Heart left ventricle (tissue), 16 donors: Measurements from ENCODE around the gene ELOA. TPM values are rescaled to one million over a fixed set of nuclear protein-coding genes. Genes with fewer than 3 reads are reported as not detected.

Experiments
- ATAC-seq, 4 donors: fragments of 200-7000 bp; cut with Tn5 transposase; one replicate each; pipeline ENCODE4 v1.9.1; 2020 to 2022; ENCODE audit warnings: moderate library complexity in 4 of 4, mild to moderate bottlenecking in 3 of 4, moderate number of reproducible peaks in 1 of 4
- DNase-seq, 5 donors: peaks; one replicate each; pipeline ENCODE4 v3.0.0-alpha.2; 2020
- H3K27ac ChIP-seq, 12 donors: fragments of 200-600 bp; sonication (generic) in 4 of 12; one replicate each; pipeline versions ENCODE4 v1.5.0 to v1.8.0; 2016 to 2022; ENCODE audit warnings: mild to moderate bottlenecking in 2 of 12
- H3K27me3 ChIP-seq, 9 donors: fragments of 200-600 bp; sonication (generic) in 2 of 9; one replicate each; pipeline versions ENCODE4 v1.5.1 to v1.8.0; 2016 to 2022; ENCODE audit warnings: mild to moderate bottlenecking in 3 of 9
- H3K36me3 ChIP-seq, 9 donors: fragments of 200-600 bp; sonication (generic) in 2 of 9; one replicate each; pipeline versions ENCODE4 v1.5.0 to v1.8.0; 2018 to 2022; ENCODE audit warnings: mild to moderate bottlenecking in 2 of 9
- H3K4me1 ChIP-seq, 12 donors: fragments of 200-600 bp; sonication (generic) in 4 of 12; one replicate each; pipeline versions ENCODE4 v1.5.0 to v1.8.0; 2016 to 2022; ENCODE audit warnings: mild to moderate bottlenecking in 3 of 12
- H3K4me3 ChIP-seq, 12 donors: fragments of 200-600 bp; sonication (generic) in 4 of 12; one replicate each; pipeline versions ENCODE4 v1.5.0 to v1.8.0; 2017 to 2022; ENCODE audit warnings: mild to moderate bottlenecking in 9 of 12, moderate library complexity in 4 of 12
- H3K9me3 ChIP-seq, 12 donors: fragments of 200-600 bp; sonication (generic) in 4 of 12; one replicate each; pipeline versions ENCODE4 v1.5.0 to v1.8.0; 2016 to 2022; ENCODE audit warnings: mild to moderate bottlenecking in 1 of 12
- POLR2A ChIP-seq, 2 donors: fragments of 450-650 bp; IDR thresholded peaks; one replicate each; pipeline ENCODE4 v1.6.1; 2017; ENCODE audit warnings: antibody characterized with exemption in 2 of 2, mild to moderate bottlenecking in 2 of 2, moderate library complexity in 2 of 2
- WGBS, 4 donors: extraction: QIAGEN DNeasy Blood & Tissue Kit in 2 of 4; methylation state at CpG; one replicate each; pipeline versions ENCODE4 v1.1.5 to v1.1.7; 2013 to 2018; 5-methylcytosine and 5-hydroxymethylcytosine counted together
- intact Hi-C, 10 donors: fragments of 100-400 bp; cut with DNase I; formaldehyde crosslinking; loops; one replicate each; pipeline versions ENCODE4 v1.11.1 to v1.14.2; 2022
- polyA plus RNA-seq, 2 donors: library from polyadenylated mRNA; stranded (reverse); fragments of 200-250 nt; gene quantifications; one replicate each; pipeline ENCODE4 v1.2.3, GENCODE V29; 2013
- total RNA-seq, 9 donors: library from RNA; depleted of rRNA in 2 of 9; stranded (reverse); fragments of >200 nt in 2 of 9; fragmentation: NEBNext Ultra II Directional in 3 of 9; extraction: Animal tissue kit (Norgen Biotek cat#: 25700) in 3 of 9; gene quantifications; one replicate each; pipeline versions ENCODE4 v1.1.0 to v1.2.4, GENCODE V29; 2016 to 2023
- TF ChIP-seq, protein P1 (sequence below), 12 donors: fragments of 200-600 bp; sonication (generic) in 4 of 12; IDR thresholded peaks; one replicate each; pipeline versions ENCODE4 v1.5.0 to v1.8.0; 2018 to 2022; ENCODE audit warnings: antibody characterized with exemption in 12 of 12, mild to moderate bottlenecking in 5 of 12
- donor health status: ischemic (EF 13 %, LVEDD 7.1; RV severe dilation, severe dysfunction).
- donor health status: healthy with polysubstance abuse.
- donor health status: DM: no; HTN: yes; CAD: no.
- donor health status: DM: no; HTN: no; CAD: no.
- donor health status: ischemic (EF 25% LVEDD 6.9; RV normal size, moderate dysfunction).
- donor health status: ischemic (EF 25% LVEDD 5.7; RV mildly dilated, moderate dysfunction).
- donor health status: healthy.
- donor health status: DM: yes; HTN: yes; CAD: no.
- donor health status: ischemic (EF 35%, LVEDD 5.7; RV mildly dilated, moderate dysfunction).
- donor health status: nonischemic (EF 11% LVEDD 7.7; RV severe dilation, severe dysfunction).
- donor health status: DM: yes; HTN: yes; CAD: no.
- donor health status: PGD.
- donor health status: ischemic (EF 29% LVEDD 5.4; RV normal size, mild dysfunction).
- donor health status: nonischemic (EF 23%, LVEDD 6.1; RV moderate dilation, normal function).

The ELOA gene
- total and polyA plus RNA-seq, 11 donors = 11.3 to 45.8 (median 34.0) TPM

DNA sequence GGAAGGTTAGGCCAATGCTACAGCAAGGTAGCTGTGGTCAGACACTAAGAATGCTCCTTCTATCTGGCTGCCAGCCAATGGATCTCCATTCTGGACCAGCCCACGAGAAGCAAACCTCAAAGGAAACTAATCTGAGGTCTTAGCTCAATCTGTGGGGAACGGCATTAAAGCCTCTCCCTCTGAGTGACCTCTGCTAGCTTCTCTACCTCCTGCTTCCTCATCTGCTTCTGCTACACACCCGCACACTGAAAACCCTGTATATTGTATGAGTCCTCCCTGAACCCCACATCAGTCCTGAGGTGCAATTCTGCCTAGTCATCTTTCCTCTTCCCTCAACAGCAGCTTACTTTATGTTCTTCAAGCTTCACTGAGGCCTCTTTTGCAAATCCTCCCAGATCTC is 64.2 kb downstream of the ELOA start:
- peak overlapping the region in 1 of 12 donors; percentile 10 for H3K27ac ChIP-seq
- no peaks in the 10 kb centered on the region for H3K9me3 ChIP-seq
- 53 to 62% (median 56%) methylated on average over 3 of the region's 3 CpGs for WGBS, 4 donors
- H3K27me3 ChIP-seq = no peaks in the 10 kb centered on the region
- intact Hi-C loops = loop anchor here in 4 of 10 donors (5.0 to 10.0 kb wide), 3 partner anchors 57 to 217 kb away; partner anchors contain the start of gene FUCA1 (in 2 of the 4)
- H3K4me1 ChIP-seq = peaks cover 0 to 31% (median 0%) of the 10 kb centered on the region in 12 donors
- DNase-seq = no peak
- no peak for ATAC-seq
- no peak overlapping the region for H3K4me3 ChIP-seq
- TF ChIP-seq POLR2A (IDR thresholded peaks at IDR 0.05) = no peak
- TF ChIP-seq, protein P1, sequence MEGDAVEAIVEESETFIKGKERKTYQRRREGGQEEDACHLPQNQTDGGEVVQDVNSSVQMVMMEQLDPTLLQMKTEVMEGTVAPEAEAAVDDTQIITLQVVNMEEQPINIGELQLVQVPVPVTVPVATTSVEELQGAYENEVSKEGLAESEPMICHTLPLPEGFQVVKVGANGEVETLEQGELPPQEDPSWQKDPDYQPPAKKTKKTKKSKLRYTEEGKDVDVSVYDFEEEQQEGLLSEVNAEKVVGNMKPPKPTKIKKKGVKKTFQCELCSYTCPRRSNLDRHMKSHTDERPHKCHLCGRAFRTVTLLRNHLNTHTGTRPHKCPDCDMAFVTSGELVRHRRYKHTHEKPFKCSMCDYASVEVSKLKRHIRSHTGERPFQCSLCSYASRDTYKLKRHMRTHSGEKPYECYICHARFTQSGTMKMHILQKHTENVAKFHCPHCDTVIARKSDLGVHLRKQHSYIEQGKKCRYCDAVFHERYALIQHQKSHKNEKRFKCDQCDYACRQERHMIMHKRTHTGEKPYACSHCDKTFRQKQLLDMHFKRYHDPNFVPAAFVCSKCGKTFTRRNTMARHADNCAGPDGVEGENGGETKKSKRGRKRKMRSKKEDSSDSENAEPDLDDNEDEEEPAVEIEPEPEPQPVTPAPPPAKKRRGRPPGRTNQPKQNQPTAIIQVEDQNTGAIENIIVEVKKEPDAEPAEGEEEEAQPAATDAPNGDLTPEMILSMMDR (IDR thresholded peaks at IDR 0.05) = no peak
- peaks cover 0 to 57% (median 42%) of the 10 kb centered on the region in 9 donors for H3K36me3 ChIP-seq

DNA sequence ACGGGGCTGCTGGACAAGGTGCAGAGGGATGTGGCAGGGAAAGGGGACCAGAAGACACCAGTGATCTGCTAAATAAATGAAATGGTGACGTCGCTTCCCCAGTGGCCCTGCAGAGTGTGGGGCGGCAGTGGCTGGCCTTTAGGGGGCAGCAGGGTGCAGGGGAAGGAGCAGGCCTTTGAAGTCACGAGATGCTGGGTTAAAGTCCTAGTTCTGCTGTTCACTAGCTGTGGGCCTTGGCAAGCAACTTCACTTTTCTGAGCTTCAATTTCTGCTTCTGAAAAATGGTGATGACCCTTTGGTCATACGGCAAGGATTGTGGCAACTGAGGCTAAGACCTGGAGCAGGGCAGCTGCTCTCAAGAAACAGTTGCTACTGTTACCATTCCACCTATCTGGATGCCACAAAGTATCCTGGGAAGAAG is 66.5 kb downstream of the ELOA start:
- intact Hi-C loops = loop anchor here in 7 of 10 donors (2.0 to 10.0 kb wide), 6 partner anchors 55 to 215 kb away; partner anchors contain the start of genes FUCA1 (in 5 of the 7) and CNR2 (in 1 of the 7)
- Histone ChIP-seq H3K27ac (peak overlapping the region in 1 of 12 donors; percentile 69), H3K27me3 (no peaks in the 10 kb centered on the region), H3K9me3 (no peaks in the 10 kb centered on the region), H3K36me3 (peaks cover 0 to 69% (median 51%) of the 10 kb centered on the region in 9 donors), H3K4me3 (no peak overlapping the region), H3K4me1 (peaks cover 0 to 31% (median 0%) of the 10 kb centered on the region in 12 donors)
- 19 to 28% (median 22%) methylated on average over 6 of the region's 6 CpGs for WGBS, 4 donors
- no peak for TF ChIP-seq POLR2A (IDR thresholded peaks at IDR 0.05)
- TF ChIP-seq, protein P1 (IDR thresholded peaks at IDR 0.05) = peak; percentile 60 to 90 (median 74)
- DNase-seq (peak; percentile 72 to 85 (median 76)), ATAC-seq (peak; percentile 67 to 93 (median 85))

DNA sequence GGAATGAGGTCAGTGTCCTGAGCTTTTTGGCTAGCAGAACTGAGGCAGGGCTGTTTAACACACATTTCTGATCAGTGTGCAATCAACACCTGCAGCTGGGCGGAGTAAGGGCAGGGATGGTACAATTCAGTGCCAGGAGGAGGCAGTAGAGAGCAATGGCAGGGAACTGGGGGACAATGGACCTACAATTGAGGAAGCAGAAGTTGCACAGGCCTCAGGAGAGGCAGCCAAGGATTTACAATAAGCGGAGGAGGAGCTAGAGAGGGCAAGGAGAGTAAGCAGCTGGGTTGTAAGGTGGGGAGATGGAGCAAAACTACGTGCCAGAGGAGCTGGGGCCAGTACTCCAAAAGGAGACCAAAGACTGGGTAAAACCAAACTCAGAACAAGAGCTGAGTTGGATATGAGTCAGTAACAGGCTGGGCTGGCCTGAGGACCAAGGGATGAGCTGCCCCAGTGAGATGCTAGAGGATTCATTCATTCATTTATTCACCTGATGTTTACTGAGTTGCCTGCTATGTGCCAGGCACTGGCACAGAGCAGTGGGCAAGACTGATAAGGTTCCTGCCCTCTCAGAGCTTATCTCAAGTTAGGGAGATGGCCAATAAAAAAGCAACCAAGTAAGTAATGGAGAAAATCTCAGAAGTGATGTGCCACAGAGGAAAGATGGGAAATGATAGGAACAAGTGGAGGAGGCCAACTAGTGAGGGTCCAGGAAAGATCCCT is 67.7 kb downstream of the ELOA start:
- H3K4me3 ChIP-seq = no peak overlapping the region
- H3K4me1 ChIP-seq = peaks cover 0 to 31% (median 0%) of the 10 kb centered on the region in 12 donors
- intact Hi-C loops = loop anchor here in 5 of 10 donors (5.0 to 10.0 kb wide), 3 partner anchors 56 to 106 kb away; partner anchors contain the start of genes FUCA1 (in 3 of the 5) and CNR2 (in 1 of the 5)
- H3K27ac ChIP-seq = peak overlapping the region in 1 of 12 donors; percentile 69
- DNase-seq (peak in 2 of 5 donors; percentile 28 to 40), ATAC-seq (peak in 3 of 4 donors; percentile 73 to 80 (median 79))
- peaks cover 0 to 77% (median 63%) of the 10 kb centered on the region in 9 donors for H3K36me3 ChIP-seq
- TF ChIP-seq, protein P1 (IDR thresholded peaks at IDR 0.05) = peak; percentile 21 to 65 (median 52)
- TF ChIP-seq POLR2A (IDR thresholded peaks at IDR 0.05) = no peak
- no peaks in the 10 kb centered on the region for H3K27me3 ChIP-seq
- 71 to 79% (median 73%) methylated on average over 3 of the region's 3 CpGs for WGBS, 4 donors
- no peaks in the 10 kb centered on the region for H3K9me3 ChIP-seq

Other genes starting within 250 kb of the ELOA start
- gene E2F2, start 212.2 kb upstream of the ELOA start, total RNA-seq = 1 to 10 TPM in 1 of 9 donors, under 1 TPM in 7, not detected in 1; 0.07 to 2.7 (median 0.21) TPM
- gene E2F2, start 212.2 kb upstream of the ELOA start, polyA plus RNA-seq = under 1 TPM; 0.04 to 0.12 TPM
- gene ID3, start 184.0 kb upstream of the ELOA start, total RNA-seq = 100 to 1,000 TPM in 3 of 9 donors, 10 to 100 TPM in 6; 57.5 to 185 (median 91.0) TPM
- gene ID3, start 184.0 kb upstream of the ELOA start, polyA plus RNA-seq = 100 to 1,000 TPM in 1 of 2 donors, 10 to 100 TPM in 1; 55.3 to 153 TPM
- 100 to 1,000 TPM; 341 to 789 (median 680) TPM for gene RPL11, start 51.7 kb upstream of the ELOA start, total RNA-seq
- gene RPL11, start 51.7 kb upstream of the ELOA start, polyA plus RNA-seq = 1,000 to 10,000 TPM; 1,580 to 2,009 TPM
- gene PITHD1, start 34.9 kb downstream of the ELOA start, total RNA-seq = 10 to 100 TPM; 34.8 to 59.2 (median 46.2) TPM
- 10 to 100 TPM; 31.8 to 86.4 TPM for gene PITHD1, start 34.9 kb downstream of the ELOA start, polyA plus RNA-seq
- gene LYPLA2, start 47.7 kb downstream of the ELOA start, total RNA-seq = 10 to 100 TPM; 23.5 to 53.6 (median 29.5) TPM
- gene LYPLA2, start 47.7 kb downstream of the ELOA start, polyA plus RNA-seq = 10 to 100 TPM; 22.2 to 63.3 TPM
- 10 to 100 TPM in 2 of 9 donors, 1 to 10 TPM in 7; 6.2 to 13.8 (median 8.9) TPM for gene GALE, start 57.3 kb downstream of the ELOA start, total RNA-seq
- gene GALE, start 57.3 kb downstream of the ELOA start, polyA plus RNA-seq = 10 to 100 TPM; 14.8 to 20.8 TPM
- gene HMGCL, start 82.0 kb downstream of the ELOA start, total RNA-seq = 10 to 100 TPM; 22.0 to 44.3 (median 41.1) TPM
- gene HMGCL, start 82.0 kb downstream of the ELOA start, polyA plus RNA-seq = 10 to 100 TPM; 24.3 to 27.8 TPM
- gene FUCA1, start 124.8 kb downstream of the ELOA start, total RNA-seq = 10 to 100 TPM; 12.8 to 54.2 (median 16.1) TPM
- gene FUCA1, start 124.8 kb downstream of the ELOA start, polyA plus RNA-seq = 10 to 100 TPM; 10.6 to 16.4 TPM
- under 1 TPM in 3 of 9 donors, not detected in 6; 0.07 to 0.13 (median 0.11) TPM for gene CNR2, start 169.9 kb downstream of the ELOA start, total RNA-seq
- gene CNR2, start 169.9 kb downstream of the ELOA start, polyA plus RNA-seq = under 1 TPM in 1 of 2 donors, not detected in 1; 0.01 TPM
- 100 to 1,000 TPM in 4 of 9 donors, 10 to 100 TPM in 5; 67.7 to 137 (median 80.5) TPM for gene PNRC2, start 216.4 kb downstream of the ELOA start, total RNA-seq
- gene PNRC2, start 216.4 kb downstream of the ELOA start, polyA plus RNA-seq = 10 to 100 TPM; 64.1 to 88.8 TPM
- gene SRSF10, start 236.9 kb downstream of the ELOA start, total RNA-seq = 10 to 100 TPM; 34.3 to 60.9 (median 49.4) TPM
- 10 to 100 TPM; 41.1 to 47.1 TPM for gene SRSF10, start 236.9 kb downstream of the ELOA start, polyA plus RNA-seq